Dermis blood vessel endothelial cell (primary cell): ENCODE data around the gene NPC2. TPM values are rescaled to one million over a fixed set of nuclear protein-coding genes. Genes with fewer than 3 reads are reported as not detected.
"Not testable (repeated sequence)": the region's sequence is repeated elsewhere in the genome, so short reads cannot be mapped to it uniquely, and the experiment has no call there.

Experiments
- DNase-seq: peaks from one replicate; pipeline ENCODE4 v3.0.0; 2010
- total RNA-seq: library from RNA; depleted of rRNA; stranded (reverse); fragments of >200 nt; gene quantifications from 2 replicates; pipeline ENCODE4 v1.2.3, GENCODE V29; 2014

Gene NPC2
- 205 and 322 TPM in 2 replicates for total RNA-seq

DNA sequence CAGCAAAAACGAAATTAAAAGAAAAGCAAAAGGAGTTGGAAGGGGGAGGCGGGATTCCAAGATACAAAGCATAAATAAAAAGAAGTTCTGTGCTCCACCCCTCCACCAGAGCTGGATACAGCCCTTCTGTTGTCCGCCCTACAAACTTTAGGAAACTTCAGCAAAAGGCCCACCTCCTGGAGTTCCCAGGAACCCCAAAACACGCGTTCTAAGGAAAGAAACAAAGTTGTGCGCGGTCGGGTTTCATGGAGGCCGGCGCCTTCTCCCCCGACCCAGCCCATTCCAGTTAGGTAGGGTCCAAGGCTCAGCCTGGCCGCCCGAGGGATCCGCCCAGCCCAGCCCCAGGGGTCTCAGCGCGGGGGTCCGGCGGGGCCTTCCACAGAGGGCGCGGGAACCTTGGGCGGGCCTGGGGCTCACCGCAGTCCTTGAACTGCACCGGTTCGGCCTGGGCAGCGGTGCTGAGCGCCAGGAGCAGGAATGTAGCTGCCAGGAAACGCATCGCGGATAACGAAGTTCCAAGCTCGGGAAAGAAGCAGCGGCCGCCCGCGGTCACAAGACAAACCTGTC, at the start of gene NPC2:
TSS of gene NPC2 (minus strand) at position 530 of the 567 bp plus-strand sequence. CDS start at position 499, 31 bp downstream.
- peak; percentile 28 for DNase-seq

DNA sequence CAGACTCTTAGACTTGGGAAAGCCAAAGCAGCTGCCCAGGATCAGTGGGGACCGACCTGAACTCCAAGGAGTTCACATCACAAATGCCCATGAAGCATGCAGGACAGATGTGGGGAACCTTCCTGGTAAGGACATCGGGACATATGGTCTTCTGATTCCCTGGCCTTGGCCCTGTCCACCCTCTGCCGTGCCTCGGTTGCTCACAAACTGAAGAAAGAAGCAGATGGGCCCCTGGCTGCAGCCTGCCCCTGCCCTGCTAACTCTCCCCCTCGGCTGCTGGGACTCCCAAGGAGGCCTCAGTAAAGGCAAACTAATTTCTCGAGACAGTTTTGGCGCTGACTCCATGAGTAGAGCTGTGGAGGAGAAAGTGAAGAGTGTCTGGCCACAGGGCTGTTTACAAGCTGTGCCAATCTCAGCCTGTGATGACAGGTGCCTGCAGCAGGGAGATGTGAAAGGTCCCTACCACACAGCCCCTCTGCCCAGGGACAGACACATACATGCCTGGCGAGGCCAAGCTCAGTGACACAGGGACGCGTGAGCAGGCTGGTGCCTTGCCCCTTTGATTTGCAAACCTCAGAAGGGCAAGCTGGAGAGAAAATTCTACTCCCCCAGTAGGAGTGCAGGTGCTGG, 49.1 kb upstream of the NPC2 start:
- no peak for DNase-seq

DNA sequence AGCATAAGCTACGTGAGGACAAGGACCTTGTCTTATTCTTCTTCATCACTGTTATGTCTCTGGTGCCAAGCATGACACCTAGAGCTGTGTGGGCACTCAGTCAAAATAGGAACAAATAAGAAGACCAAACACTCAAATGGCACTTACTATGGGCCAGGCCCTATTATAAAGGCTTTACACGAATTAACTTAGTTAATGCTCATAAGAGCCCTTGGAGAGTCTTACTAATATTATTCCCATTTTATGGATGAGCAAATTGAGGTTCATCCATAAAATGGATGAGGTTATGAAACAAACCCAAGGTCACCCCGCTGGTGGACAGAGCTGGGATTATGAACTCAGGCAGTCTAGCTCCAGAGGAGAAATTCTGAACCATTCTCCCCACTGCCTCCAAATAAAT, 48.1 kb upstream of the NPC2 start:
- no peak for DNase-seq

DNA sequence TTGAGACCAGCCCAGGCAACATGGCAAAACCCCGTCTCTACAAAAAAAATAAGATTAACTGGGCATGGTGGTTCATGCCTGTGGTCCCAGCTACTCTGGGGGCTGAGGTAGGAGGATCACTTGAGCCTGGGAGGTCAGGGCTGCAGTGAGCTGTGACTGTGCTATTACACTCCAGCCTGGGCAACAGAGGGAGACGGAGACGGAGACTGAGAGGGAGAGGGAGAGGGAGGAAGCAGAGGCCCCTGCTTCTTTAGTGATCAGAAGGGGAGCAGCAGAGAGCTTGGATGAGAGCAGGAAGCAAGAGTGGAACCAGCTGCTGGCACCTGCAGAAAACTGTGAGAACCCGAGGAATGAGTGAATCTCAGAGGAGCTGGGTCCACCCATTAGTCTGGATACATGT, 46.4 kb upstream of the NPC2 start:
- DNase-seq, result no peak

DNA sequence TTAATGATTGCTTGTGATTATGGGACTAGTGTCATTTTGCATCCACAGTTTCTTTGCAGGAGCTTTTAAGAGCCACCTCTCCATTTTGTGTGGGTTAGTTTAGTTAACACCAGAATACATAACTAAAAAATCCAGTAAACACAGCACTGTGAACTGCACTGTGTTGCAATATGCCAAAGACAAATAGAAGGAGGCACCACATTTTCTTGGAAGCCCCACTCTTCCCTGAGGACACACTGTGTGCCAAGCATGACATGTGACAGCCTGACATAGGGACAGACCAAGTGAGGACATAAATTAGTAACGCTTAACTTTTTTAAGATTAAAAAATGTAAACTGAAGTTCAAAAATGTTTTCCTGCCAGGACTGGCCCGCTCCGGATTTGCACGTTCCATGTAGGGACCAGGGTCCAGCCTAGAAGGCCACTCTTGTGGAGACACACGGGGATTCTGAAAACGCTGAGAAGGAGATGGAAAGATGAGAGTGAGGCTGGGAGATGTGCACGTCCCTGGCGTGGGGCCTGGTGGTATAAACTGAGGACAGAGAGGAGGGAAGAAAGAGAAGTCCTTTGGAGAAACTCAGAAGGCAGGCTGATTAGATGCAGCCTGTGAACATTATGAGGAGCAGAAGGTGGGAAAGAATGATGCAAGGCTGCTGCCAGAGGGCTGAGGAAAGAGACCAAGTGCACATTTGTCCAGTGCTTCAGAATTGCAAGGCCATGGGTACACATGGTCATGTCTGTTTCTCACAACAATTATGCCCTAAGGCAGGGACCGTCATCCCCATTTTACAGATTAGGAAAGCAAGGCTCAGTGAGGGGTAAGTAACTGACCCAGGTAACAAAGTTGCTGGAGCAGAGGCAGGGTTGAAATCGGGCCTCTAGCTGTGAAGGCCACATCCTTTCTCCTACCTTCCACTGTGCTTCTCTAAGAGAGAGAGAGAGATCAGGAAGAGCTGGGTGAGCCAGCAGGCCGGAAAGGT, 45.6 kb upstream of the NPC2 start:
- DNase-seq, result no peak

DNA sequence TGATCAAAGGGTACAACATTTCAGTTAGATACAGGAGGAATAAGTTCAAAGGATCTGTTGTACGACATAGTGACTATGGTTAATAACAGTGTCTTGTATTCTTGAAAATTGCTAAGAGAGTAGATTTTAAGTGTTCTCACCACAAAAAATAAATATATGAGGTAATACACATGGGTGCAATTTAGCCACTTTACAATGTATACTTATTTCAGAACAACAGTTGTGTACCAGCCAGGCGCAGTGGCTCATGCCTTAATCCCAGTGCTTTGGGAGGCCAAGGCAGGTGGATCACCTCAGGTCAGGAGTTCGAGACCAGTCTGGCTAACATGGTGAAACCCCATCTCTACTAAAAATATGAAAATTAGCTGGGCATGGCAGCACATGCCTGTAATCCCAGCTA, 43.2 kb upstream of the NPC2 start:
- not testable (repeated sequence) for DNase-seq

- DNase-seq, result no peak
Measured at GRCh38 chr14:74535756-74536325, 42.7 kb upstream of the NPC2 start.

- no peak for DNase-seq
Measured at GRCh38 chr14:74533576-74533975, 40.5 kb upstream of the NPC2 start.

DNA sequence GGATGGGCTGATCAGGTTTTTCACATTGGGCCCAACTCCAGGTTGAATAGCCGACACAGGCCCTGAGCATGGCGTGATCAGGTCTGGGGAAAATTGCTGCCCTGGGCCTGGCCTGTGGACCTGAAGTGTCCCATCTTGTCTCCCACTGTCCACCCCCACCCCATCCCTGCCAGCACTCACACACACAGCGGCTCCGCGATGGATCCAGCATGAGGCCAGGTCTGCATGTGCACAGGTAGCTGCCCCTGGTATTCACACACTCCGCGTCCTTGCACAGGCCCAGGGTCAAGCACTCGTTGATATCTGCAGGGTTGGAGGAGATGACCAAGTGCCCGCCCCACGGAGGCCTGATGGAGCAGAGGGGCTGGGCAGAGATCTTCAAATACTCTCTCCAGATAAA, 39.1 kb upstream of the NPC2 start:
- DNase-seq, result no peak

DNA sequence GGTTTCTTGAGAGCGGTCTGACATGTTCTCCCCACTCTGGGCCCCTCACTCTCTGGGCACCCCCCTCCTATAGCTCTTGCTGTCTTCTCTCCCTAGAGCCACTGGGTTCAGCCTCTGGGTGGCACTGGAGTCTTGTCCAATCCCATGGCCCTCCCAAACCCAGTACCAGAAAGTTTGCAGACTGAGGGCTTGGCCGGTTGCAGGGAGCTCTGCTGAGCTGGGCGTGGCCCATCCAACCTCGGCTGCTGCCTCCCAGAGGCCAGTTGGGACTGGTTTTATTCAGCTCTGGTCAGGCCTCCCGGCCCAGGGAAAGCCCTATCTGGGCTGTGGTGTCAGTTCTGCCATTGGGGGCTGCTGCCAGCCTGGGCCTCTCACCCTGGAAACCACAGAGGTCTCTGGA, 38.4 kb upstream of the NPC2 start:
- peak; percentile 25 for DNase-seq

DNA sequence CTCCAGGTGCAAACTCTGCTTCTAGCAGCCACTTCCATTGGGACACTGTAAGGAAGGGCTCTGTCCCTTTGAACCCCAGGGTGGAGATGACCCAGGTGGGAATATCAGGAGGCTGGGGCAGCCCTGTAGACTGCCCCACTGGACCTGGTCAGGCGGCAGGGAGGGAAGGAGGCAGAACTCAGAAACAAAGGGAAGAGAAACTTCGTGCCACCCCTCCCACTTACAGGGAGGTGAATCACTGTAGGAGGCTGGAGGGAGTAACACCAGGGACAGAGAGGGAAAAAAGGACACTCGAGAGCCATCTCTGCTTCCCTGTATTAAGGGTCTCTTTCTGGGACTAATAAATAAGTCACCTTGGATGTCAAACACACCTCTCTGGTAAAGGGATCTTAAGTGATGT, 37.9 kb upstream of the NPC2 start:
- DNase-seq, result no peak

DNA sequence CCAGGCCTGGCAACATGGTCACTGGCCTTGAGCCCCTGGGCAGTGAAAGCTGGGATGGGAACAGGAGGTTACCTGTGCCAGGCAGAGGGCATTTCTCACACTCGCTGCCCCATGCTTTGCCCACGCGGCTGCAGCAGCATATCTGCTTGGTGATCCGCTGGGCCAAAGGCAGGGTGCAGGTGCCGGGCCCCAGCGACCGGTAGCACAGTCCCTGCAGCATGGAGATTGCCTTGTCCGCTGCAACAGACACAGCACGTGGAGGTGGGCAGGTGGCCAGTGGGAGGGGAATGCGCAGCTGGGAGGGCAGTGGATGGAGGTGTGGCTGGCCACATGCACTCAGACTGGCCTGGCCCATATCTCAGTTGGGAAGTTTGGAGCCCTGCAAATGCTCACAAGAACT, 35.8 kb upstream of the NPC2 start:
- DNase-seq, result no peak

GRCh38 chr14:74528406-74528805, 35.3 kb upstream of the NPC2 start:
- no peak for DNase-seq

DNA sequence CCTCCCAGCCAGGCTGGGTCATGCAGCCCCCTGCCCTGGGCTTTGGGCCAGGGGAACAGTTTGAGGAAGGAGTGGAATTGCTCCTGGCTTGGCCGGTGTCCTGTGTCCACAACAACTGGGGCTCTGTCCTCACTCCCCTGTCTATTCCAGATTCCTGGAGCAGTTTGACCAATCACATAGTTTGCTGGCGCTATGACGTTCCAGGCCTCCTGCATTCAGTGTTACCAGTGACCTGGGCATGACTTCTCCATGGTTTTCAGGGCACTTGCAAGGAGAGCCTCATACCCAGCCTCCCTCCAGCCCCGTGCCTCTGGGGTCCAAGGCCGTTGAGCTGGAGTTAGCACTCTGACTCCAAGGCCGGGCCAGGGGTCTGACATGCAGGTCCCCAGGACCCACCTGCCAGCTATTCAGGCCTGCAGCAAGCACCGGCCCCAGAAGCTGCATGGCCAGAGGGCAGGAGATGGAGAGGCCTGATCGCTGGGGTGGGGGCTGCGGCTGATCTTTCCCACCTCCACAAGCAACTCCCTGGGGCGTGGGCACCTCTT, 34.7 kb upstream of the NPC2 start:
- DNase-seq, result no peak

- DNase-seq, result no peak
Measured at GRCh38 chr14:74526854-74527585, 33.9 kb upstream of the NPC2 start.

- DNase-seq, result no peak
Measured at GRCh38 chr14:74525361-74525851, 32.3 kb upstream of the NPC2 start.

DNA sequence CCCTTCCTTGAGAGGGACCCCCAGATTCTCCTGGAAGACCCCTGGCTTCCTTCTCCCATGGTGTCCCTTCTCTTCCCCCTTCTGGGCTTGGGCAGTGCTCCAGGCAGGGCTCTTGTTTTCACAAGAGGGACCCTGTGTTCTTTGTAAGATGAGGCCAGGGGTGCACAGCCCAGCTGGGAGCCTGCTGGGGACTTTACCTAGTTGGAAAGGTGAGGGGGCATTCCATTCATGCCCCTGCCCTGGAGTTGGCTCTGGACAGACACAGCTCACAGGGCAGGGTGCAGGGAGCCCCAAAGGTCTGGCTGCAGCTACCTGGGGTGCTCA, 31.7 kb upstream of the NPC2 start:
- no peak for DNase-seq

GRCh38 chr14:74524076-74524811, 31.1 kb upstream of the NPC2 start:
- no peak for DNase-seq

- DNase-seq, result no peak
Measured at GRCh38 chr14:74522740-74523139, 29.6 kb upstream of the NPC2 start.

GRCh38 chr14:74521756-74522155, 28.7 kb upstream of the NPC2 start:
- DNase-seq, result no peak

- DNase-seq, result no peak
Measured at GRCh38 chr14:74519316-74520074, 26.4 kb upstream of the NPC2 start.
